H1 (cell line): ENCODE data around the gene PTK6. TPM values are rescaled to one million over a fixed set of nuclear protein-coding genes. Genes with fewer than 3 reads are reported as not detected.

Experiments
- CTCF ChIA-PET: fragments of 300-600 bp; sonication (Branson Sonifier 250); formaldehyde crosslinking; loops from one replicate; lab custom pipeline; 2021; ENCODE audit not compliant: partially characterized antibody; lab: Charles Lee
- POLR2A ChIA-PET: fragments of 300-600 bp; sonication (Branson Sonifier 250); formaldehyde crosslinking; loops from one replicate; lab custom pipeline; 2021; ENCODE audit warnings: inconsistent platforms; ENCODE audit not compliant: partially characterized antibody; lab: Charles Lee
- DNase-seq, 2 experiments: peaks; one replicate each; pipeline versions ENCODE4 v3.0.0 to v3.0.0-alpha.2; 2010 to 2022; ENCODE audit warnings: low spot score in 2 of 2, low read depth in 1 of 2, mixed read lengths in 1 of 2
- FAIRE-seq: peaks from 2 replicates; lab custom pipeline; 2011; peaks lifted over from hg19 to GRCh38; lab: Jason Lieb, UNC
- H2AFZ ChIP-seq: 2 replicates; pipeline ENCODE4 v1.8.1; 2012; ENCODE audit warnings: low read length, inconsistent platforms
- H2AK5ac ChIP-seq: 2 replicates; pipeline ENCODE4 v1.6.1; 2013; ENCODE audit warnings: low read depth, low read length
- H2BK120ac ChIP-seq: replicated peaks from 2 replicates; pipeline ENCODE3; 2013; ENCODE audit warnings: low read depth, low read length, inconsistent platforms
- H2BK12ac ChIP-seq: 2 replicates; pipeline ENCODE4 v1.6.1; 2013; ENCODE audit warnings: low read depth, low read length
- H2BK15ac ChIP-seq: 2 replicates; pipeline ENCODE4 v1.6.1; 2013; ENCODE audit warnings: low read length
- H2BK20ac ChIP-seq: 2 replicates; pipeline ENCODE4 v1.6.1; 2013; ENCODE audit warnings: low read length
- H2BK5ac ChIP-seq: 2 replicates; pipeline ENCODE4 v1.6.1; 2013; ENCODE audit warnings: low read depth, low read length
- H3K14ac ChIP-seq: 2 replicates; pipeline ENCODE4 v1.6.1; 2013; ENCODE audit warnings: inconsistent platforms; ENCODE audit not compliant: insufficient read length
- H3K18ac ChIP-seq: 2 replicates; pipeline ENCODE4 v1.6.1; 2013; ENCODE audit warnings: low read length; ENCODE audit errors: extremely low read depth
- H3K23ac ChIP-seq: 2 replicates; pipeline ENCODE4 v1.6.1; 2013; ENCODE audit warnings: inconsistent platforms; ENCODE audit not compliant: insufficient read length
- H3K23me2 ChIP-seq: 2 replicates; pipeline ENCODE4 v1.6.1; 2013; ENCODE audit warnings: low read depth, low read length
- H3K27ac ChIP-seq: 2 replicates; pipeline ENCODE4 v1.6.1; 2011; ENCODE audit warnings: low read depth, low read length, inconsistent platforms
- H3K27me3 ChIP-seq, 4 experiments: replicated peaks in 1 of 4; 1 replicate in 1 of 4; 2 replicates in 3 of 4; pipeline versions ENCODE4 v1.6.1 to v1.8.1; 2011 to 2013; ENCODE audit warnings: low read length in 3 of 4, mild to moderate bottlenecking in 3 of 4, inconsistent platforms in 2 of 4, mixed read lengths in 2 of 4, moderate library complexity in 1 of 4; ENCODE audit not compliant: control insufficient read depth in 3 of 4, insufficient read depth in 3 of 4; ENCODE audit errors: extremely low read depth in 1 of 4
- H3K36me3 ChIP-seq, 4 experiments: 2 replicates each; pipeline versions ENCODE4 v1.6.1 to v1.8.1; 2011 to 2013; ENCODE audit warnings: mild to moderate bottlenecking in 4 of 4, low read length in 3 of 4, moderate library complexity in 2 of 4, control low read depth in 1 of 4, inconsistent platforms in 1 of 4; ENCODE audit not compliant: insufficient read depth in 4 of 4, control insufficient read depth in 2 of 4
- H3K4ac ChIP-seq: replicated peaks from 2 replicates; pipeline ENCODE3; 2013; ENCODE audit warnings: low read length, low read depth, mixed read lengths, inconsistent platforms; ENCODE audit not compliant: insufficient read length
- H3K4me1 ChIP-seq, 4 experiments: replicated peaks in 1 of 4; 1 replicate in 1 of 4; 2 replicates in 3 of 4; pipeline versions ENCODE4 v1.6.1 to v1.8.1; 2011 to 2013; ENCODE audit warnings: low read length in 3 of 4, inconsistent platforms in 2 of 4, mixed read lengths in 1 of 4; ENCODE audit not compliant: insufficient read depth in 4 of 4, control insufficient read depth in 3 of 4
- H3K4me2 ChIP-seq, 2 experiments: 2 replicates each; pipeline versions ENCODE4 v1.6.1 to v1.8.1; 2011 to 2013; ENCODE audit warnings: low read depth in 2 of 2, low read length in 2 of 2, control low read depth in 1 of 2, inconsistent platforms in 1 of 2, mild to moderate bottlenecking in 1 of 2; ENCODE audit not compliant: insufficient read depth in 1 of 2
- H3K4me3 ChIP-seq, 4 experiments: fragments of 200-600, 300-600 bp in 1 of 4; sonication (generic), shearing (Covaris generic), sonication (Bioruptor Twin) in 1 of 4; 2 replicates each; pipeline versions ENCODE4 v1.5.1 to v1.8.1; 2011 to 2016; ENCODE audit warnings: low read length in 4 of 4, low read depth in 3 of 4, control low read depth in 2 of 4, inconsistent platforms in 2 of 4, mild to moderate bottlenecking in 2 of 4, mixed read lengths in 1 of 4, moderate library complexity in 1 of 4; ENCODE audit not compliant: insufficient read depth in 2 of 4; ENCODE audit errors: extremely low read depth in 1 of 4
- H3K56ac ChIP-seq: replicated peaks from 2 replicates; pipeline ENCODE3; 2013; ENCODE audit warnings: low read depth, mild to moderate bottlenecking, mixed read lengths, low read length, inconsistent platforms; ENCODE audit not compliant: insufficient read length
- H3K79me1 ChIP-seq: 2 replicates; pipeline ENCODE4 v1.6.1; 2013; ENCODE audit warnings: low read depth, low read length, control low read depth
- H3K79me2 ChIP-seq, 2 experiments: 2 replicates each; pipeline versions ENCODE4 v1.6.1 to v1.8.1; 2012 to 2013; ENCODE audit warnings: low read length in 2 of 2, mild to moderate bottlenecking in 2 of 2, inconsistent platforms in 1 of 2; ENCODE audit not compliant: insufficient read depth in 2 of 2, control insufficient read depth in 1 of 2
- H3K9ac ChIP-seq, 4 experiments: replicated peaks in 1 of 4; 1 replicate in 1 of 4; 2 replicates in 3 of 4; pipeline versions ENCODE4 v1.6.1 to v1.8.1; 2011 to 2013; ENCODE audit warnings: low read depth in 3 of 4, low read length in 3 of 4, control low read depth in 2 of 4, mild to moderate bottlenecking in 2 of 4, moderate library complexity in 2 of 4, inconsistent platforms in 1 of 4; ENCODE audit errors: extremely low read depth in 1 of 4
- H3K9me3 ChIP-seq, 2 experiments: 2 replicates each; pipeline versions ENCODE4 v1.6.1 to v1.8.1; 2012 to 2013; ENCODE audit warnings: mild to moderate bottlenecking in 2 of 2, moderate library complexity in 2 of 2, control low read depth in 1 of 2, inconsistent platforms in 1 of 2, low read depth in 1 of 2, low read length in 1 of 2, mixed read lengths in 1 of 2; ENCODE audit not compliant: insufficient read depth in 2 of 2
- H4K20me1 ChIP-seq, 2 experiments: replicated peaks in 1 of 2; 2 replicates each; pipeline versions ENCODE3 to v1.8.1; 2011 to 2013; ENCODE audit warnings: inconsistent platforms in 2 of 2, low read length in 2 of 2, mild to moderate bottlenecking in 1 of 2; ENCODE audit not compliant: insufficient read depth in 2 of 2, control insufficient read depth in 1 of 2
- H4K5ac ChIP-seq: 2 replicates; pipeline ENCODE4 v1.6.1; 2013; ENCODE audit warnings: low read length, low read depth, mixed read lengths, inconsistent platforms; ENCODE audit not compliant: insufficient read length
- H4K8ac ChIP-seq: 2 replicates; pipeline ENCODE4 v1.8.0; 2013; ENCODE audit warnings: mild to moderate bottlenecking, moderate library complexity, low read length, inconsistent platforms; ENCODE audit not compliant: insufficient read depth; ENCODE audit errors: extremely low read depth
- H4K91ac ChIP-seq: replicated peaks from 2 replicates; pipeline ENCODE3; 2013; ENCODE audit warnings: low read length, mixed read lengths, inconsistent platforms; ENCODE audit not compliant: insufficient read length
- CEBPB ChIP-seq: IDR thresholded peaks from 2 replicates; pipeline ENCODE4 v1.6.1; 2012; ENCODE audit warnings: low read depth, low read length
- FOSL1 ChIP-seq: IDR thresholded peaks from 2 replicates; pipeline ENCODE4 v1.6.1; 2011; ENCODE audit warnings: mild to moderate bottlenecking, low read depth, low read length, moderate library complexity; ENCODE audit not compliant: insufficient read depth
- KDM1A ChIP-seq: fragments of 200-600, 300-600 bp; sonication (generic); IDR thresholded peaks from 2 replicates; pipeline ENCODE4 v1.7.1; 2016; ENCODE audit warnings: mild to moderate bottlenecking, low read length, borderline replicate concordance
- RFX5 ChIP-seq: IDR thresholded peaks from 2 replicates; pipeline ENCODE4 v1.6.1; 2011; ENCODE audit warnings: low read depth, low read length, improper control_type of control experiment, borderline replicate concordance
- SIRT6 ChIP-seq: IDR thresholded peaks from one replicate; pipeline ENCODE4 v1.7.1; 2012; ENCODE audit warnings: low read length, inconsistent platforms
- TAF1 ChIP-seq: IDR thresholded peaks from 2 replicates; pipeline ENCODE4 v1.6.1; 2011; ENCODE audit warnings: mild to moderate bottlenecking, low read depth, low read length
- WGBS, 2 experiments: shearing (Covaris generic) in 1 of 2; methylation state at CpG; one replicate each; pipeline versions ENCODE4 v1.1.6 to v1.1.7; 2013 to 2015; ENCODE audit warnings: low lambda C conversion rate in 2 of 2, mixed read lengths in 2 of 2, inconsistent platforms in 1 of 2, low coverage in 1 of 2, missing lambda C conversion rate in 1 of 2; ENCODE audit not compliant: insufficient replicate concordance in 2 of 2, insufficient coverage in 1 of 2, insufficient read length in 1 of 2; ENCODE audit errors: extremely low coverage in 1 of 2, missing lambda C conversion rate in 1 of 2; 5-methylcytosine and 5-hydroxymethylcytosine counted together
- polyA plus RNA-seq, 7 experiments: library from polyadenylated mRNA; depleted of rRNA in 3 of 7; stranded (reverse) in 5 of 7; unstranded in 2 of 7; fragments of >200 nt in 5 of 7; fragments of 200-250 nt in 2 of 7; gene quantifications; 1 replicate in 5 of 7; 2 replicates in 1 of 7; 4 replicates in 1 of 7; pipeline versions ENCODE4 v1.2.1 to v1.2.3, GENCODE V29; 2011 to 2013; ENCODE audit warnings: missing spikeins in 2 of 7, mixed read lengths in 2 of 7
- total RNA-seq: library from RNA; stranded (reverse); fragmentation: NEBNext Ultra II Directional; extraction: Animal tissue kit (Norgen Biotek cat#: 25700); gene quantifications from 2 replicates; pipeline ENCODE4 v1.2.1, GENCODE V29; 2021

Gene PTK6
- total and polyA plus RNA-seq, 2 of the 8 experiments (the other 6 are each of a cell fraction or from before 2014, with no cell fraction given), result 0.12 to 0.19 TPM

GRCh38 chr20:63478346-63479302 lies 58.6 kb downstream of the PTK6 start:
- H2BK12ac ChIP-seq, result peak overlapping the region; percentile 87; the same call in 1 of the 2 replicates
- ChIA-PET POLR2A (interaction anchor here (0.7 to 3.1 kb wide), 5 partner anchors 8 to 52 kb away, joined by 3 to 10 read pairs (median 7); partner anchors contain the start of gene PPDPF), CTCF (interaction anchor here (0.6 to 3.1 kb wide), 9 partner anchors 10 to 105 kb away, joined by 3 to 15 read pairs (median 4); no protein-coding TSS in a partner anchor)
- no peak overlapping the region for H3K9ac ChIP-seq
- no peak overlapping the region for H3K14ac ChIP-seq
- H2BK120ac ChIP-seq, result no peak overlapping the region
- H2AFZ ChIP-seq, result no peak overlapping the region
- H3K4ac ChIP-seq, result peak overlapping the region; percentile 32
- no peaks in the 10 kb centered on the region for H3K36me3 ChIP-seq
- H3K4me3 ChIP-seq, result no peak overlapping the region
- peak overlapping the region; percentile 17 for H4K91ac ChIP-seq
- no peak overlapping the region for H3K4me2 ChIP-seq
- no peak overlapping the region for H3K56ac ChIP-seq
- H4K8ac ChIP-seq, result no peak overlapping the region
- no peaks in the 10 kb centered on the region for H3K79me2 ChIP-seq
- 88% methylated on average over 34 of the region's 34 CpGs; no CpG with 5 or more reads in 1 of the 2 experiments for WGBS, 2 experiments
- no peak overlapping the region for H3K18ac ChIP-seq
- peak overlapping the region; percentile 53; the same call in 1 of the 2 replicates for H2AK5ac ChIP-seq
- no peak overlapping the region for H3K23ac ChIP-seq
- H2BK5ac ChIP-seq, result peak overlapping the region; percentile 71; the same call in 1 of the 2 replicates
- no peak overlapping the region for H3K27ac ChIP-seq
- H3K4me1 ChIP-seq, result peaks cover 0 to 20% (median 12%) of the 10 kb centered on the region in 4 experiments; a peak in 5 of 7 replicates
- peaks cover 0 to 12% (median 5%) of the 10 kb centered on the region in 4 experiments; a peak in 4 of 7 replicates for H3K27me3 ChIP-seq
- DNase-seq (no peak), FAIRE-seq (no peak)
- no peak overlapping the region; the same call in 1 of the 2 replicates for H2BK15ac ChIP-seq
- H4K5ac ChIP-seq, result no peak overlapping the region
- no peaks in the 10 kb centered on the region for H3K23me2 ChIP-seq
- no peaks in the 10 kb centered on the region for H3K9me3 ChIP-seq
- no peaks in the 10 kb centered on the region for H4K20me1 ChIP-seq
- no peaks in the 10 kb centered on the region for H3K79me1 ChIP-seq
- H2BK20ac ChIP-seq, result no peak overlapping the region
- TF ChIP-seq CEBPB, result no peak
- TF ChIP-seq SIRT6, result no peak
- TF ChIP-seq FOSL1, result no peak
- TF ChIP-seq KDM1A, result no peak
- TF ChIP-seq TAF1, result no peak
- no peak for TF ChIP-seq RFX5
